Activated CD4-positive, alpha-beta T cell treated with anti-CD3 and anti-CD28 coated beads, Interleukin-10, Interleukin-2, amounts not matched to agents 100 ng/mL and 50 ng/mL, durations not matched to agents 16 hours and 8 hours (primary cell): ENCODE results near the gene ST6GALNAC2.
A peak's percentile ranks its signal among the peaks of the same experiment; 100 is the strongest.
"Not testable (repeated sequence)": the region's sequence is repeated elsewhere in the genome, so short reads cannot be mapped to it uniquely, and the experiment has no call there.

Experiments used
- DNase-seq: peaks from one replicate; pipeline ENCODE4 v3.0.0-alpha.2; 2020

The ST6GALNAC2 gene

GRCh38 chr17:76570457-76570856 is 15.2 kb downstream of the ST6GALNAC2 start:
- DNase-seq, result no peak

- DNase-seq, result no peak
Measured at GRCh38 chr17:76569607-76570279, 15.9 kb downstream of the ST6GALNAC2 start.

GRCh38 chr17:76568811-76569221 is 16.8 kb downstream of the ST6GALNAC2 start:
- DNase-seq, result no peak

DNA sequence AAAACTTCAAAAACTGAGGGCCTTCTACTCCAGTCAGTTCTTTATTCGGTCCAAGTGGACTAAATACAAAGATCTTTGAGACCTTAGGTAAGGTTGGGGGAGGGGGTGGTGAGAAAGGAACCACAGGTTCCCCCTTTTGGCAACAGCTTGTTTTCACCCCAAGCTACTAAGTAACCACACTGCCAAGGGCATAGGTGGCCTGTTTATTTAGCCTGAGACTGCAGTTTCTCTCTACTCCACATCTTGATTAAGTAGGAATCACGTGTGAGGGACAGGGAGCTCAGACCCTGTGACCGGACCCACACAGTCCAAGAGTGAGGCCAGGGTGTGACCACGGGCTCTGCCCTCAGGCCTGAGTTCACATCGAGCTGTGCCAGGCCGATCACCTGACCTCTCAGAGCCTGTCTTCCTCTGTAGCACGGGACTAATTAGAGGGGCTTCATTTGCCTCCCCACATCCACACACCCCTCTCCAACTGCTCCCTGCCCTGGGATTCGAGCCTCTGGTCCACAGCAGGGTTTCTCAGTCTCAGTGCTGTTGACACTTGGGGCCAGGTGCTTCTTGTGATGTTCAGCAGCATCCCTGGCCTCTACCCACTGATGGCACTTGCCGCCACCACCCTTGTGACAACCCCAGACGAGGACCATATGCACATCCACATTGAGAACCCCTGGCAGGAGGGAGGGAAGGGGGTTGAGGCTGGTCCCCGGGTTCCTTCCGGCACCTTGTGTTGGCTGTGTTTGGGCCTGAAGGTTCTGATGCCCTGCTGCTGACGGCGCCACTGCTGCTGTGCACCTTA is 17.8 kb downstream of the ST6GALNAC2 start:
- no peak for DNase-seq

DNA sequence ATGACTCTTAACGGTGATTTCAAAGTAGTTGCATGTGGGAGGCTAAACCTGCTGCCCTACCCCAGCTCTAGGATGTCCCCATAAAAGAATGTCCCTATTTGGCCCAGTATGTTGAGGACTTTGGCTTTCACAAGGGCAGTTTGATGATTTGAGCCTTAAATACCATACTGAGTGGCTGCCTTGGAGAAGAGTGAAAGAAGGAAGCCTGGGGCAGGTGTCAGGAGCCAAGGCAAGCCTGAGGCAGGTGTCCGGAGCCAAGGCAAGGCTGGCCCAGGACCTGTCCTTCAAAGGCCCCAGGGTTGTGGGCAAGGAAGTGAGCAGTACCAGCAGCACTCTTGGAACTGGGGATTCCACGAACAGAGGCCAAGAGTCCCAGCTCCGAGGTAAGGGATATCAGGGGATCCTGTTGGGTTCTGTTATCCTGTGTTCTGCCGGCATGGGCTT is 18.6 kb downstream of the ST6GALNAC2 start:
- no peak for DNase-seq

DNA sequence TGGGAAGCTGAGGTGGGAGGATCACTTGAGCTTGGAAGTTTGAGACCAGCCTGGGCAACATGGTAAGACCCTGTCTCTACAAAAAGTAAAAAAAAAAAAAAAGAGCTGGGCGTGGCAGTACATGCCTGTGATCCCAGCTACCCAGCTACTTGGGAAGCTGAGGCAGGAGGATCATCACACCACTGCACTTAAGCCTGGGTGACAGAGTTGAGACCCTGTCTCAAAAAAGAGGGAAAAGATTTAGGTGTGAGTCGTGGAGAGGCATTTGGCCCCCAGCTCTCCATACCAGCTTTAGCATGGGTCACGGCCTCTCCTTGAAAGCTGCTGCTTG is 19.1 kb downstream of the ST6GALNAC2 start:
- DNase-seq, result no peak

DNA sequence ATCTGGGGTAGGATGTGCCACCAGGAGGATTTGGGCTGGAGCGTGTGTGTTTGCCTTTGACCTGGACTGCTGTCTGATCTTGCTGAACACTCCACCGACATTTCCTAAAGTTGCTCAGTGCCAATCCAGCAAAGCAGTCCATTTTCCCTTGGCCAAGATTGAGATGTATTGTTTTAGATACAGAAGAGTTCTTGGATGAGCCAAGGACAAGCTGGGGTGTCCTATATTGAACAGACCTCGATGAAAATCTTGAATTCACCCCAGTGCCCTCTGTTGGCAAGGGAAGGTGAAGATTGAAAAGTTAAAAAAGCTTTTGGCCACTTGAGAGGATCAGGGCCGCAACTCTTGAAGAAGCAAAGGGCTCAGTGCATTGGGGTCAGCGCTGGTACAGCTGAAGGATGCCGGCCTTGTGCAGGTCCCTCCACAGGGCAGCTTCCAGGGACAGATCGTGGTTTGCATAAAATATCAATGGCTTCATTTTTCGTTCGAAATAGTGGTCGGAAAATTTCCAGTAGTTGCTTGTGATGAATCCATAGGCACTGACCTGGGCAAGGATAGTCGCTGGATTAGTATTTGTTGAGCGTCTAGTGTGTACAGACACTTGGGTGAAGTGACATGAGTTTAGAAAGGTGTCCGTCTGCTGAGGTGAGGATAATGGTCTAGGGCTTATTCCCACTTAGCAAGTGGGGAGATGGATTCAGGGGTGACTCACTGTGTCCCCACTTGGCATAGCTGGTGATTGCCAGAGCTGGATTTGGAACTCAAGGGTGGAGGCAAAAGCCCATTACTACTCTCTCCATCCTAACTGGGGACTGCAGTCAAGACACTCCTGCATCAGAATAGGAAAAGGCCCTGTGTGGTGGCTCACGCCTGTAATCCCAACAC is 19.7 kb downstream of the ST6GALNAC2 start:
- DNase-seq, result no peak

GRCh38 chr17:76564991-76565727 is 20.5 kb downstream of the ST6GALNAC2 start:
- peak; percentile 44 for DNase-seq

- peak; percentile 49 for DNase-seq
Measured at GRCh38 chr17:76563359-76563758, 22.3 kb downstream of the ST6GALNAC2 start.

DNA sequence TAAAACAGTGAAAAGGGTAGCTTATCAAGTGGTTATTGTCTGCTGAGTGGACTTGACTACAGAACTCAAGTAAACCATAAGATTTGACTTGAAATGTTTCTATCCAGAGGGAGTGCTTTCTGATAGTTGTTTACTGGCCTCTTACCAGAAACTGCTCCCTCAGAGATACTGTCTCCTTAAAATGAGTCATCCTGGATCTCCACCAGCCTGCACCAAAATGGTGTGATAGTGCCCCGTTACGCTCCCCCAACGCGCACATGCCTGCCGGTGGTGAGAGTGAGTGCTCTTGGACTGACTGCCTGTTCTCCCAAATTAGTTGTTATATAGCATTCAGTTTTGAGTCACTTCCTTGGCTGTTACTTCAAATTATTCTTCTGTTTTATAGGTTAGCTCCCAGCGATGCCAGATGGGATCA is 22.9 kb downstream of the ST6GALNAC2 start:
- DNase-seq, result peak; percentile 77

DNA sequence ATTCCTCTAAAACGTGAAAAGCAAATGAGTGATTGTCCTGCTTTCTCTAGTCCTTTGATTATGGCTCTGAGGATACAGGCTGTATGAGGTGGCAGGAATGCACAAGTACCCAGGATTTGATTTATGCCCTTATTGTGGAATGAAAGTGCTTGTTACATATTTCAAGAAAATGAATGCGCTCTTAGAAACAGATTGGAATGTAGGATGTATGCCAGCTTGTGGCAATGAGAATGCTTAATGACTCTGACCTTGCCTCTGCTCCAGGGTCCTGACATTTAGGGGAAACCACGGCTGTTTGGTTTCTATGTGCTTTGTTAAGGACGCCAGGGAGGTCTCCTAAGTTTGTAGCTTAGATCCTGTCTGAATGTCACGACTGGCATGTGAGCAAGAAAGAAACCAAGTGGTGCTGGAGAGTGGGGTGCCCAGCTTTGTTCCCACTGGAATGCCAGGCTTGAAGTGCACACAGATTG is 23.8 kb downstream of the ST6GALNAC2 start:
- DNase-seq, result no peak

GRCh38 chr17:76561332-76561731 is 24.3 kb downstream of the ST6GALNAC2 start:
- peak; percentile 60 for DNase-seq

GRCh38 chr17:76560877-76561221 is 24.8 kb downstream of the ST6GALNAC2 start:
- no peak for DNase-seq

DNA sequence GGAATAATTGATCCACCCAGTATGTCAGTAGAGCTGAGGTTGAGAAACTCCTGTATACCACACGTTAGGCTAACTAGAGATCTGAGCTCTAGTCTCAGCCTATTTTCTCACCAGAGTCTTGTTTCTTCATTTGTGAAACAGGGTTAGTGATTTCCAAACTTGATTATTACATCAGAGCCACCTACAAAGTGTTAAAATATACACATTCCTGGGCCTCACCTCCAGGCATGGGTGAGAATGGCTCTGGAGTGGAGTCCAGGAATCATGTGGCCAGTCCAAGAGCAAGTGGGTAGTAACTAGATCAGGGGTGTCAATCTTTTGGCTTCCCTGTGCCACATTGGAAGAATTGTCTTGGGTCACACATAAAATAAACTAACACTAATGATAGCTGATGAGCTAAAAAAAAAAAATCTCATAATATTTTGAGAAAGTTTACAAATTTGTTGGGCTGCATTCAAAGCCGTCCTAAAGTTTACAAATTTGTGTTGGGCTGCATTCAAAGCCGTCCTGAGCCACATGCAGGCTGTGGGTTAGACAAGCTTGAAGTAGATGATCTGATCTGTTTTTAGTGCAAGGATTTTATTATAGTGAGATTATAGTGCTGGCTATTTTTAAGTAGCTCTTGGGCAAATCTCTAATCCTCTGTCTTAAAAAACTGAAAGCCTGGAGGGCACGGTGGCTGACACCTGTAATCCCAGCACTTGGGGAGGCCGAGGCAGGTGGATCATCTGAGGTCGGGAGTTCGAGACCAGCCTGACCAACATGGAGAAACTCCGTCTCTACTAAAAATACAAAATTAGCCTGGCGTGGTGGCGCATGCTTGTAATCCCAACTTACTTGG is 25.4 kb downstream of the ST6GALNAC2 start:
- DNase-seq, result peak; percentile 64

DNA sequence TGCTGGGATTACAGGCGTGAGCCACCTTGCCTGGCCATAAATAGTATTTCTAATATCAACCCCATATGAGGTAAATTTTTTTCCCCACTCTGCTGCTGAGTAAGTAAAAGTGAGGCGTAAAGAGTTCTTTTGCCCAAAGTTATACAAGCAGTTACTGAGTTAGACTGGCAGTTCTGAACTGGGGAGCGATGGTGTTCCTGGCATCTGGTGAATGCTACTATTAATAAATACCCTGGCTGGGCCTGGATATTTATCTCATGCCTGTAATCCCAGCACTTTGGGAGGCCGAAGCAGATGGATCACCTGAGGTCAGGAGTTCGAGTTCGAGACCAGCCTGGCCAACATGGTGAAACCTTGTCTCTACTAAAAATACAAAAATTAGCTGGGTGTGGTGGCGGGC is 26.2 kb downstream of the ST6GALNAC2 start:
- not testable (repeated sequence) for DNase-seq

GRCh38 chr17:76558198-76559095 is 27.2 kb downstream of the ST6GALNAC2 start:
- peak; percentile 51 for DNase-seq

- DNase-seq, result peak; percentile 98
Measured at GRCh38 chr17:76557368-76558197, 28.1 kb downstream of the ST6GALNAC2 start.

DNA sequence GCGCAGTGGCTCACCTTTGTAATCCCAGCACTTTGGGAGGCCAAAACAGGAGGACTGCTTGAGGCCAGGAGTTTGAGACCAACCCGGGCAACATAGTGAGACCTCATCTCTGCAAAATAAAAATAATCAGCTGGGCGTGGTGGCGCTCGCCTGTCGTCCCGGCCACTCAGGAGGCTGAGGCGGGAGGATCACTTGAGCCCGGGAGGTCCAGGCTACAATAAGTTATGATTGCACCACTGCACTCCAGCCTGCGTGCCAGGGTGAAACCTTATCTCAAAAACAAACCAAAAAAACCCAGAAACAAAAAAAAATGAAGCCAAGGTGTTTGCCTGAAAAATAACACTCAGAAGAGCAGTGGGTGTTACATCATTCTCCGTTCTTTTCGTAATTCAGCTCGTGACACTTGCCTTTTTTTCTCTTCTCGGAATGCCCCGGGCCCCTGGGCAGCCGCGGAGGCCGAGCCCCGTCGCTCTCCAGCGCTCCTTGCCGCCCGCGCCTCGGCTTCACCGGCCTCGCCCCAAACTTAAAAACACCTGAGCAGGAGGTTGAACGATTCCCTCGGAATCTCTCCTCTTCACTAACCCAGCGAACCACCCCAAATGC is 28.8 kb downstream of the ST6GALNAC2 start:
- peak; percentile 35 for DNase-seq

DNA sequence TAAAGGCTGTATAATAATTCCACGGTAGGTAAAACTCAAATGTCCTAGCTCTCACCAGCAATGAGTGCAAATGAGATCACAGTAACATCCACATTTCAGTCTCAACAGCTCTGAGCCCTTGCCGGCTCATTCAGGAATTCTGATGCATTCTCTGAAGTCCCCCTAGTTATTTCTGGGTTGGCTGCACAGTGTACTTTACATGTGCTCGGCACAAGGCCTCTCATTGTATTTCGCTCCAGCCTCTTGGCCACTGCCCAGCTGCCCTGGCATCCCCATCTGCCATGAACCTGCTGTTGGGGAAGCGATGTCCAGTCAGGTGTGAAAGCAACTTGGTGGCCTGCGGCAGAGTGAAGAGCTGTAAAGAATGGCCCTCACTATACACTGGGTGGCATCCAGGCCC is 31.5 kb downstream of the ST6GALNAC2 start:
- DNase-seq, result no peak
